ENCODE measurements around the gene RAB40C. TPM values are rescaled to one million over a fixed set of nuclear protein-coding genes. Genes with fewer than 3 reads are reported as not detected.
A peak's percentile ranks its signal among the peaks of the same experiment; 100 is the strongest.

RAB40C gene
- total RNA-seq, 4 donors from 2014 or later: 17.7 to 28.3 (median 22.1) TPM

- Histone ChIP-seq H3K4me1 (peaks cover 0 to 24% (median 12%) of the 10 kb centered on the region in 3 donors), H3K27me3 (no peaks in the 10 kb centered on the region), H3K27ac (peak overlapping the region; percentile 31 to 91 (median 84)), H3K4me3 (peak overlapping the region in 1 of 2 donors; percentile 43), H3K9me3 (no peaks in the 10 kb centered on the region), H3K36me3 (peaks cover 0 to 33% of the 10 kb centered on the region in 2 donors)
- TF ChIP-seq POLR2A (IDR thresholded peaks at IDR 0.05): no peak
- TF ChIP-seq, protein P1, sequence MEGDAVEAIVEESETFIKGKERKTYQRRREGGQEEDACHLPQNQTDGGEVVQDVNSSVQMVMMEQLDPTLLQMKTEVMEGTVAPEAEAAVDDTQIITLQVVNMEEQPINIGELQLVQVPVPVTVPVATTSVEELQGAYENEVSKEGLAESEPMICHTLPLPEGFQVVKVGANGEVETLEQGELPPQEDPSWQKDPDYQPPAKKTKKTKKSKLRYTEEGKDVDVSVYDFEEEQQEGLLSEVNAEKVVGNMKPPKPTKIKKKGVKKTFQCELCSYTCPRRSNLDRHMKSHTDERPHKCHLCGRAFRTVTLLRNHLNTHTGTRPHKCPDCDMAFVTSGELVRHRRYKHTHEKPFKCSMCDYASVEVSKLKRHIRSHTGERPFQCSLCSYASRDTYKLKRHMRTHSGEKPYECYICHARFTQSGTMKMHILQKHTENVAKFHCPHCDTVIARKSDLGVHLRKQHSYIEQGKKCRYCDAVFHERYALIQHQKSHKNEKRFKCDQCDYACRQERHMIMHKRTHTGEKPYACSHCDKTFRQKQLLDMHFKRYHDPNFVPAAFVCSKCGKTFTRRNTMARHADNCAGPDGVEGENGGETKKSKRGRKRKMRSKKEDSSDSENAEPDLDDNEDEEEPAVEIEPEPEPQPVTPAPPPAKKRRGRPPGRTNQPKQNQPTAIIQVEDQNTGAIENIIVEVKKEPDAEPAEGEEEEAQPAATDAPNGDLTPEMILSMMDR (IDR thresholded peaks at IDR 0.05): peak in 3 of 4 experiments; percentile 72 to 76 (median 74)
- WGBS, 2 donors (ENCODE audit: low coverage in 1 of 2): no CpG with 5 or more reads among the region's 43 CpGs
- peak; percentile 87 for ATAC-seq
Measured at GRCh38 chr16:660459-661183, 70.8 kb downstream of the RAB40C start.

- Histone ChIP-seq H3K4me1 (peaks cover 0 to 24% (median 12%) of the 10 kb centered on the region in 3 donors), H3K27ac (peak overlapping the region; percentile 11 to 84 (median 82)), H3K9me3 (no peaks in the 10 kb centered on the region), H3K4me3 (peak overlapping the region in 1 of 2 donors; percentile 43), H3K36me3 (peaks cover 0 to 27% of the 10 kb centered on the region in 2 donors), H3K27me3 (no peaks in the 10 kb centered on the region)
- WGBS, 2 donors (ENCODE audit: low coverage in 1 of 2): 90% methylated on average over 4 of the region's 35 CpGs; no CpG with 5 or more reads in 1 of the 2 donors
- ATAC-seq: peak; percentile 1
- TF ChIP-seq EP300 (IDR thresholded peaks at IDR 0.05) (no peak), POLR2AphosphoS5 (IDR thresholded peaks at IDR 0.05) (no peak), POLR2A (IDR thresholded peaks at IDR 0.05) (no peak)
- TF ChIP-seq, protein P1 (IDR thresholded peaks at IDR 0.05): no peak
Measured at GRCh38 chr16:661184-661821, 71.4 kb downstream of the RAB40C start.

- Histone ChIP-seq H3K36me3 (peaks cover 0 to 19% of the 10 kb centered on the region in 2 donors), H3K4me3 (no peak overlapping the region), H3K27ac (no peak overlapping the region), H3K9me3 (no peaks in the 10 kb centered on the region), H3K4me1 (peaks cover 0 to 27% (median 12%) of the 10 kb centered on the region in 3 donors), H3K27me3 (no peaks in the 10 kb centered on the region)
- ATAC-seq: no peak
- no CpG with 5 or more reads among the region's 19 CpGs for WGBS, 2 donors (ENCODE audit: low coverage in 1 of 2)
- TF ChIP-seq POLR2AphosphoS5 (IDR thresholded peaks at IDR 0.05) (no peak), EP300 (IDR thresholded peaks at IDR 0.05) (no peak), POLR2A (IDR thresholded peaks at IDR 0.05) (no peak)
- TF ChIP-seq, protein P1 (IDR thresholded peaks at IDR 0.05): no peak
Measured at GRCh38 chr16:662095-662494, 72.2 kb downstream of the RAB40C start.

GRCh38 chr16:662597-662996, 72.7 kb downstream of the RAB40C start:
- Histone ChIP-seq H3K4me3 (no peak overlapping the region), H3K27ac (no peak overlapping the region), H3K36me3 (peaks cover 0 to 14% of the 10 kb centered on the region in 2 donors), H3K9me3 (no peaks in the 10 kb centered on the region), H3K27me3 (no peaks in the 10 kb centered on the region), H3K4me1 (peaks cover 0 to 32% (median 12%) of the 10 kb centered on the region in 3 donors)
- WGBS, 2 donors (ENCODE audit: low coverage in 1 of 2): 93% methylated on average over 3 of the region's 21 CpGs; no CpG with 5 or more reads in 1 of the 2 donors
- ATAC-seq: no peak
- TF ChIP-seq, protein P1 (IDR thresholded peaks at IDR 0.05): no peak
- TF ChIP-seq POLR2A (IDR thresholded peaks at IDR 0.05): no peak
- TF ChIP-seq EP300 (IDR thresholded peaks at IDR 0.05): no peak
- no peak for TF ChIP-seq POLR2AphosphoS5 (IDR thresholded peaks at IDR 0.05)
